ENCODE results near the gene IRGQ.
A peak's percentile ranks its signal among the peaks of the same experiment; 100 is the strongest.
"Not testable (repeated sequence)": the region's sequence is repeated elsewhere in the genome, so short reads cannot be mapped to it uniquely, and the experiment has no call there.

Gene IRGQ

GRCh38 chr19:43551399-43552197, 44.3 kb downstream of the IRGQ start:
- peaks cover 11% of the 10 kb centered on the region for H3K36me3 Mint-ChIP-seq
- peak overlapping the region; percentile 19 for H3K27ac Mint-ChIP-seq
- no peaks in the 10 kb centered on the region for H3K27me3 Mint-ChIP-seq
- no peaks in the 10 kb centered on the region for H3K9me3 Mint-ChIP-seq
- H3K4me3 Mint-ChIP-seq: no peak overlapping the region
- H3K4me1 Mint-ChIP-seq: peaks cover 11% of the 10 kb centered on the region

GRCh38 chr19:43548706-43549105, 47.2 kb downstream of the IRGQ start:
- no peaks in the 10 kb centered on the region for H3K4me1 Mint-ChIP-seq
- H3K4me3 Mint-ChIP-seq: no peak overlapping the region
- H3K27me3 Mint-ChIP-seq: no peaks in the 10 kb centered on the region
- H3K36me3 Mint-ChIP-seq: peaks cover 10% of the 10 kb centered on the region
- H3K9me3 Mint-ChIP-seq: no peaks in the 10 kb centered on the region
- H3K27ac Mint-ChIP-seq: no peak overlapping the region

GRCh38 chr19:43547926-43548325, 48.0 kb downstream of the IRGQ start:
- not testable (repeated sequence) for H3K27ac Mint-ChIP-seq

GRCh38 chr19:43546581-43546980, 49.4 kb downstream of the IRGQ start:
- Mint-ChIP-seq H3K4me1 (no peaks in the 10 kb centered on the region), H3K27me3 (no peaks in the 10 kb centered on the region), H3K4me3 (no peak overlapping the region), H3K27ac (no peak overlapping the region), H3K9me3 (no peaks in the 10 kb centered on the region), H3K36me3 (peaks cover 11% of the 10 kb centered on the region)

More at GRCh38 chr19:43547926-43548325, 48.0 kb downstream of the IRGQ start:
- not testable (repeated sequence) for H3K4me3 Mint-ChIP-seq, H3K36me3 Mint-ChIP-seq, H3K9me3 Mint-ChIP-seq, H3K4me1 Mint-ChIP-seq, H3K27me3 Mint-ChIP-seq

- no peak overlapping the region for H3K4me3 Mint-ChIP-seq
- H3K27ac Mint-ChIP-seq: no peak overlapping the region
- H3K4me1 Mint-ChIP-seq: no peaks in the 10 kb centered on the region
- H3K27me3 Mint-ChIP-seq: no peaks in the 10 kb centered on the region
- peaks cover 13% of the 10 kb centered on the region for H3K36me3 Mint-ChIP-seq
- H3K9me3 Mint-ChIP-seq: no peaks in the 10 kb centered on the region
Observed at GRCh38 chr19:43545981-43546380, 50.0 kb downstream of the IRGQ start.

- H3K36me3 Mint-ChIP-seq: peaks cover 11% of the 10 kb centered on the region
- H3K9me3 Mint-ChIP-seq: no peaks in the 10 kb centered on the region
- H3K4me3 Mint-ChIP-seq: no peak overlapping the region
- H3K27me3 Mint-ChIP-seq: no peaks in the 10 kb centered on the region
- H3K4me1 Mint-ChIP-seq: no peaks in the 10 kb centered on the region
- H3K27ac Mint-ChIP-seq: no peak overlapping the region
Observed at GRCh38 chr19:43545276-43545675, 50.7 kb downstream of the IRGQ start.

- Mint-ChIP-seq H3K27ac (no peak overlapping the region), H3K36me3 (peaks cover 19% of the 10 kb centered on the region), H3K27me3 (no peaks in the 10 kb centered on the region), H3K4me3 (no peak overlapping the region), H3K9me3 (peaks cover 3% of the 10 kb centered on the region), H3K4me1 (no peaks in the 10 kb centered on the region)
Observed at GRCh38 chr19:43544077-43544476, 51.9 kb downstream of the IRGQ start.

GRCh38 chr19:43541920-43542650, 53.8 kb downstream of the IRGQ start:
- peaks cover 30% of the 10 kb centered on the region for H3K36me3 Mint-ChIP-seq

GRCh38 chr19:43540381-43540780, 55.6 kb downstream of the IRGQ start:
- no peaks in the 10 kb centered on the region for H3K27me3 Mint-ChIP-seq
- H3K9me3 Mint-ChIP-seq: peaks cover 4% of the 10 kb centered on the region
- peaks cover 6% of the 10 kb centered on the region for H3K4me1 Mint-ChIP-seq
- no peak overlapping the region for H3K27ac Mint-ChIP-seq
- H3K4me3 Mint-ChIP-seq: no peak overlapping the region
- peaks cover 30% of the 10 kb centered on the region for H3K36me3 Mint-ChIP-seq

More at GRCh38 chr19:43541920-43542650, 53.8 kb downstream of the IRGQ start:
- Mint-ChIP-seq H3K4me1 (no peaks in the 10 kb centered on the region), H3K27ac (no peak overlapping the region), H3K27me3 (no peaks in the 10 kb centered on the region), H3K9me3 (peaks cover 4% of the 10 kb centered on the region), H3K4me3 (no peak overlapping the region)

GRCh38 chr19:43538922-43539321, 57.0 kb downstream of the IRGQ start:
- Mint-ChIP-seq H3K27ac (no peak overlapping the region), H3K4me1 (peaks cover 11% of the 10 kb centered on the region), H3K36me3 (peaks cover 28% of the 10 kb centered on the region), H3K27me3 (no peaks in the 10 kb centered on the region), H3K9me3 (peaks cover 4% of the 10 kb centered on the region), H3K4me3 (no peak overlapping the region)

GRCh38 chr19:43534816-43535761, 60.8 kb downstream of the IRGQ start:
- H3K4me3 Mint-ChIP-seq: peak overlapping the region; percentile 58

More at GRCh38 chr19:43534816-43535761, 60.8 kb downstream of the IRGQ start:
- peaks cover 4% of the 10 kb centered on the region for H3K9me3 Mint-ChIP-seq
- H3K27ac Mint-ChIP-seq: peak overlapping the region; percentile 51
- no peaks in the 10 kb centered on the region for H3K27me3 Mint-ChIP-seq
- peaks cover 19% of the 10 kb centered on the region for H3K36me3 Mint-ChIP-seq
- H3K4me1 Mint-ChIP-seq: peaks cover 25% of the 10 kb centered on the region
